ENCODE results near the gene THAP7.

GRCh38 chr22:20987375-20987774 lies 14.5 kb downstream of the THAP7 start:
- TF ChIP-seq, protein P1, sequence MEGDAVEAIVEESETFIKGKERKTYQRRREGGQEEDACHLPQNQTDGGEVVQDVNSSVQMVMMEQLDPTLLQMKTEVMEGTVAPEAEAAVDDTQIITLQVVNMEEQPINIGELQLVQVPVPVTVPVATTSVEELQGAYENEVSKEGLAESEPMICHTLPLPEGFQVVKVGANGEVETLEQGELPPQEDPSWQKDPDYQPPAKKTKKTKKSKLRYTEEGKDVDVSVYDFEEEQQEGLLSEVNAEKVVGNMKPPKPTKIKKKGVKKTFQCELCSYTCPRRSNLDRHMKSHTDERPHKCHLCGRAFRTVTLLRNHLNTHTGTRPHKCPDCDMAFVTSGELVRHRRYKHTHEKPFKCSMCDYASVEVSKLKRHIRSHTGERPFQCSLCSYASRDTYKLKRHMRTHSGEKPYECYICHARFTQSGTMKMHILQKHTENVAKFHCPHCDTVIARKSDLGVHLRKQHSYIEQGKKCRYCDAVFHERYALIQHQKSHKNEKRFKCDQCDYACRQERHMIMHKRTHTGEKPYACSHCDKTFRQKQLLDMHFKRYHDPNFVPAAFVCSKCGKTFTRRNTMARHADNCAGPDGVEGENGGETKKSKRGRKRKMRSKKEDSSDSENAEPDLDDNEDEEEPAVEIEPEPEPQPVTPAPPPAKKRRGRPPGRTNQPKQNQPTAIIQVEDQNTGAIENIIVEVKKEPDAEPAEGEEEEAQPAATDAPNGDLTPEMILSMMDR (IDR thresholded peaks at IDR 0.05; ENCODE audit: low read depth, low read length): no peak
- no peak for TF ChIP-seq EZH2phosphoT487 (IDR thresholded peaks at IDR 0.05; ENCODE audit: low read depth)
